Stimulated activated CD8-positive, alpha-beta memory T cell treated with anti-CD3 and anti-CD28 coated beads, Interleukin-12 subunit alpha, Interleukin-12 subunit beta, amount 100 ng/mL, for 4 hours (primary cell): ENCODE measurements around the gene FLT3LG.

ENCODE experiments used
- DNase-seq: peaks from one replicate; pipeline ENCODE4 v3.0.0-alpha.2; 2020; ENCODE audit warnings: low read depth

Gene FLT3LG

DNA sequence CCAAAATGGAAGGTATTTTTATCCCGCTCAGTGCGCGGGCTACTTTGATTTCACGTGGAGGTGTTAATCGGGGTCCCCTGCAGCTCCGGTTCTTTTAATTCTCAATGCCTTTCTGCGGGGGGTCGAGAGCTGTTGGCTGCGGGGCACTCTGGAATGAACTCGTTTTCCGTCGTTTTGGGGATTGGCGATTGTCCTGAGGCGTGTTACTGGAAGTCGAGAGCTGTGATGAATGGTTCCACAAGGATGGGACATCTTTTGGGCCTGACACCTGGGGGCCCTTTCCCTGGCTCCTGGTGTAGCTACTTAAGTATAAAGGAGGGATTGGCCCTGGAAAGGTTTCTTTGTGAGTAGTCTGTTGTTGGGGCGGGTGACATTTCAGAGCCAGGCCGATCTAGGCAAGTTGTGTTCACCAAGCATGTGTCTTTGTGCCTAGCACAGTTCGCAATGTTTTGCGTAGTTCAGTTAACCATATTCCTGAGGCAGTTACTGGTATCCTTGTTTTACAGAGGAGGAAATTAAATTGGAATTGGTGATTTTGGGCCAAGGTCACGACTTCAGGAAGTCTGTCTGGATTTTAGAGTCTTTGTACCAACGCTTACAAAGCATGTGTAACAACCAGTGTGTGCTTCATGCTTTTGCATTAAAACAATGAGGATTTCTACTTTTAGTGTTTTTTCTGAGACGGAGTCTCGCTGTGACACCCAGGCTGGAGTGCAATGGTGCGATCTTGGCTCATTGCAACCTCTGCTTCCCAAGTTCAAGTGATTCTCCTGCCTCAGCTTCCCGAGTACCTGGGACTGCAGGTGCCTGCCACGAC lies 14.2 kb downstream of the FLT3LG start:
- no peak for DNase-seq

- DNase-seq, result no peak
Observed at GRCh38 chr19:49488863-49489537, 15.0 kb downstream of the FLT3LG start.

DNA sequence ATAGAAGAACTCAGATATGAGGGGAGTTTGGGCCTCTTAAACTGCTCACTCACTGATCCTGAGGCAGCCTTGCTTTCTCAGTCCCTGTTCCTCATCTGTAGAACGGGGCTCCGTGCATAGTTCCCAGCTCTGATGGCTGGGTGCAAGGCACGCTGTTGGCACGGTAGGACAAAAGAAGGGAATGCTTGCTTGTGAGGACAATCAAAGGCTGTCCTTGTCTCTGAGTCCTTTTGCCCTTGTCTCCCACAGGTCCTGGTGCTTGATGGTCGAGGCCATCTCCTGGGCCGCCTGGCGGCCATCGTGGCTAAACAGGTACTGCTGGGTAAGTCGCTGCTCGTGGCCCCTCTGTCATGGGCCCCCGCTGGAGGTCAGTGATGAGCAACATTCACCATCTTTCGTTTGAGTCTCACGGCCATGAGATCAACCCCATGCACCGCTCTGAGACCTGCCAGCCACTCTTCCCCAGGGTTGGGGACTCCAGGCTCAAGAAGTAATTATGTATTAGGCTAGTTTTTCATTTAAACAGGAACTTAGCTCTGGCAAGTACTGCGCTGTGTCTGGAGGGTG lies 15.7 kb downstream of the FLT3LG start:
- DNase-seq, result no peak

- no peak for DNase-seq
Observed at GRCh38 chr19:49490287-49491029, 16.4 kb downstream of the FLT3LG start.

DNA sequence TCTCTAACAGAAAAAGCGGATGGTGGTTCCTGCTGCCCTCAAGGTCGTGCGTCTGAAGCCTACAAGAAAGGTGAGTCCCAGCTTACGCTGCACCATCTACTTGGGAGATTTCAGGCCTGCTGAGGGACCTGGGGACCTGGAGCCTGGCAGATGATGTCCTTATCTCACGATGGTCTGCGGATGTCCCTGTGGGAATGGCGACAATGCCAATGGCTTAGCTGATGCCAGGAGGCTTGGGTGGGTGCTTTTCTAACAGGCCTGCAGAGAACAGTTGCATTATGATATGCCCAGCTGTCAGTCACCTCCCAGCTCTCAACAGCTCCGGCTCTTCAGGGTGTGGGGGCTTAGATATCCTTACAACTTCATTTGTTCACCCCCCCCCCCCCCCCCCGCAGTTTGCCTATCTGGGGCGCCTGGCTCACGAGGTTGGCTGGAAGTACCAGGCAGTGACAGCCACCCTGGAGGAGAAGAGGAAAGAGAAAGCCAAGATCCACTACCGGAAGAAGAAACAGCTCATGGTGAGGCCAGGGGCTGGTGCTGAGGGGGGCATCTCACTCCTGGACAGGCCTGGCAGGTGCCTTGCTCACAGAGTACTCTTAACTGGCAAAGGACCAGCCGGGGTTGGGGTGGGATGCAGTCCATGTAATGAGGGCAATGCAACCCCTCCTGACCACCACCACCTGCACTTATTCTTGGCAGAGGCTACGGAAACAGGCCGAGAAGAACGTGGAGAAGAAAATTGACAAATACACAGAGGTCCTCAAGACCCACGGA lies 17.2 kb downstream of the FLT3LG start:
- DNase-seq, result no peak

- no peak for DNase-seq
Observed at GRCh38 chr19:49491804-49492572, 18.0 kb downstream of the FLT3LG start.

- DNase-seq, result no peak
Observed at GRCh38 chr19:49492573-49493405, 18.8 kb downstream of the FLT3LG start.

DNA sequence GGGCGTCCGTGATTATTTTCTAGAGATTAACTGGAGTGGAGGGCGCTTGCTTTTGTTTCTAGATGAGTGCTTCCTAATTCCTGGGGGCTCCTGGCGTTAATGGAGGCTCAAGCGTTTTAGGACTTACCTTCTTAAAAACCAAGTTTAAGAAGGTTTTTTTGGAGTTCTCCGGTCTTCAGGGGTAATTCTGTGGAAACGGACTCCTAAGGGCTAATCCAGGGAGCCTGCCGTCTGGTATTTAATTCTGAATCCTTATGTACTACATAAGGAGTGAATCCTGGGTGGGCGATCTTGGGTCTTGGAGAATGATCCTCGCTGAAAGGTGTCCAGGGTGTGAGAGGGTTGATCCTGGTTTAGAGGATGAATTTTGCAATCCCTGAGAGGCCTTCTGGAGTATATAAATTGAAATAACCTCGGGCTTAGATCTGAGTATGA lies 22.6 kb downstream of the FLT3LG start:
- no peak for DNase-seq

DNA sequence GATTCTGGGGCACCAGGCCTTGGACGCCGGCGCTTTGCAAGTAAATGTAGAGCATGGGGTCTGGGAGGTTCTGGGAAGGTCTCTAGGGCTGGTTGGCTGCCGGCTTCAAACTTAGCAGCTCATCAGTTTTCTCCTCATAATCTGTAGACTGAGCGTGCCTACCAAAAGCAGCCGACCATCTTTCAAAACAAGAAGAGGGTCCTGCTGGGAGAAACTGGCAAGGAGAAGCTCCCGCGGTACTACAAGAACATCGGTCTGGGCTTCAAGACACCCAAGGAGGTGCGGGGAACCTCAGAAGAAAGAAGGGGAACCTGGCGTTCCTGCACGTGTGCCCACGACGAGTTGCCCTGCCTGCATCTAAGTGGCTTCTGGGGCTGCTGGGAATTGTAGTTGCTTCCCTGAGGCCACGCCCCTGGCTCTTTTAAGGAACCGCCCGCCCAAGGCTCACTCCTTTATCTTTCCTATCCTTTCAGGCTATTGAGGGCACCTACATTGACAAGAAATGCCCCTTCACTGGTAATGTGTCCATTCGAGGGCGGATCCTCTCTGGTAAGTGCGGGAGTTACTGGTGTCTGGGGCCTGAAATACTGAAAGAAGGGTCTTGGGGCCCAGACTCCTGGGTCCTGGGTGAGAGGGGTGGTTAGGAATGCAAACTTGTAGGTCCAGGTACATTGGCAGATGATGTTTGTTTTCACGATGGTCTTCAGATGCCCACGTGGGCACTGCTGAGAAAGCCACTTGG lies 23.2 kb downstream of the FLT3LG start:
- peak; percentile 36 for DNase-seq

- DNase-seq, result no peak
Observed at GRCh38 chr19:49497789-49498103, 23.7 kb downstream of the FLT3LG start.

- DNase-seq, result no peak
Observed at GRCh38 chr19:49498475-49498874, 24.5 kb downstream of the FLT3LG start.

- DNase-seq, result no peak
Observed at GRCh38 chr19:49499030-49499670, 25.1 kb downstream of the FLT3LG start.

DNA sequence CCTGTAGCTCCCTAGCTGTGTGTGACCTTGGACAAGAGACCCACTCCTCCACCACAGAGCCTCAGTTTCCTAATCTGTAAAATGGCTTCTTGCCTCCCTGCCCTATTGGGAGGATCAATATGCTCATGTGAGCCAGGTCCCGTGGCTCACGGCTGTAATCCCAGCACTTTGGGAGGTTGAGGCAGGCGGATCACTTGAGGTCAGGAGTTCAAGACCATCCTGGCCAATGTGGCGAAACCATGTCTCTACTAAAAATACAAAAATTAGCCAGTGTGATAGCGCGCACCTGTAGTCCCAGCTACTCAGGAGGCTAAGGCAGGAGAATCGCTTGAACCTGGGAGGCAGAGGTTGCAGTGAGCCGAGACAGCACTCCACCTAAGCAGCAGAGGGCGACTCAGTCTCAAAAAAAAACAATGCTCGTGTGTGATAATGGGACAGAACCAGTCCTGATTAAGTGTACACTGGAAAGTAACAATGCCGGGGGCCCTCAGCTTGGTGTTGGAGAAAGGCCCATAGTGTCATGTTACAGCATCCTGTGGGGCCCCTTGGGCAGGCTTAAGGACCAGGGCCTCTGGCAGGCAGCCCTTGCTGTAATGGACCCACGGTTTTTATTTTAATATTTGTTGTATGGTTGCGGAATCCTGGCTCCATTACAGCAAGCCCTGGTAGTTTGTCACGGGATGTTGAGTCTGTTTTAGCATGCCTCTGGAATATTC lies 29.0 kb downstream of the FLT3LG start:
- no peak for DNase-seq

GRCh38 chr19:49503582-49503962 lies 29.6 kb downstream of the FLT3LG start:
- DNase-seq, result no peak

DNA sequence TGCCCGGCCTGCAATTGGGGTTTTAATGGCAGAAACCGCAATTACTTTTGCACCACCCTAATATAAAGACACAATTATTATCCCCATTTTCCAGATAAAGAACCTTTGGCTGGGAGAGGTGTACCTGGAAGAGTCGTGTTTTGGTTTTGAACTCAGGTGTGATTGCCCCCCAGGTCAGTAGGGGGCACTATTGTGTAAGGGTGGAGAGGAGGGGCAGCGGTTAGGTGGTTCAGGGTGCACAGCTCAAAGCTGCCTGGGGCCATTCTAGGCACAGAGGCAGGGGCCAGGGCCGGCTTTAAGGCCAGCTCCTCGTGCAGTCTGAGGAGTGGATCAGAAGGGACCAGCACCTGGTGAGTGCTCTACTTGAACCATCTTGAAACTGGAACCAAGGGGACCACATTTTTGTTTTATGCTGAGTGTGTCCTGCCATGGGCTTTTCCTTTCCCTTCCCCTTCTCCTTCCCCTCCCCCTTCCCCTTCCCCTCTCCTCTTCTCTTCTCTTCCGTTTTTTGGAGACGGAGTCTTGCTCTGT lies 32.6 kb downstream of the FLT3LG start:
- DNase-seq, result peak; percentile 51

DNA sequence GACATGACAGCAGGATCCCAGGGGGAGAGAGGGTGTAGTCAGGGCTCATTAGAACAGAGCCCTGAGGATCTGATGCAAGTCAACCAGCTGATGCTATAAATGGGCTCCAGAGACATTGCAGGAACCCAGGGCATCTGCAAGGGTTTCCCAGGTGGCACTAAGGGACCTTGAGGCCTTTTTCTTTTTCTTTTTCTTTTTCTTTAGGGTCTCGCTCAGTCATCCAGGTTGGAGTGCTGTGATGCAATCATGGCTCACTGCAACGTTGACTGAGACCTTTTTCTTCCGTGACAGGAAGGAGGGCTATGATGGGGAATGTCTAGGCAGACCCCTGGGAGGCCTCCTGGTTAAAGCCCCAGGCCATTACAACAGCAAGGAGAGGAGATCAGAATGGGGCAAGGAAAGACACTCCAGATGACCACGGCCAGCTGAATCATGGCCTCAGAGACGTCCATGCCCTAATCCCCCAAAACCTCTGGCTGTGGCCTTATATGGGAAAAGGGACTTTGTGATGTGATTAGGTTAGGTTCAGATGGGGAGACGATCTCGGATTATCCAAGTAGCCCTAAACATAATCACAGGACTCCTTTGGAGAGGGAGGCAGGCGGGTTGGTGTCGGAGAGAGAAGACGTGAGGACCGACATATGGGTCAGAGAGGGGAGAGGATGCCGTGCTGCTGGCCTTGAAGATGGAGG lies 33.9 kb downstream of the FLT3LG start:
- DNase-seq, result no peak

- DNase-seq, result no peak
Observed at GRCh38 chr19:49512970-49513745, 39.1 kb downstream of the FLT3LG start.
